OCI-LY7 (cell line): ENCODE data around the gene DNAH9. TPM values are rescaled to one million over a fixed set of nuclear protein-coding genes. Genes with fewer than 3 reads are reported as not detected.

Experiments used
- BruUV-seq: library from RNA; stranded (reverse); fragments of 400-500 nt; replicated peaks from 2 replicates; lab custom pipeline; 2021; lab: Mats Ljungman, UMichigan
- CTCF ChIA-PET: fragments of 300-600 bp; sonication (Branson Sonifier 250); formaldehyde crosslinking; loops from one replicate; lab custom pipeline; 2022; ENCODE audit warnings: antibody characterized with exemption; ENCODE audit not compliant: unreplicated experiment; lab: Charles Lee
- POLR2A ChIA-PET: fragments of 300-600 bp; sonication (Branson Sonifier 250); formaldehyde crosslinking; loops from one replicate; lab custom pipeline; 2022; ENCODE audit warnings: antibody characterized with exemption; lab: Charles Lee
- DNase-seq: peaks from one replicate; pipeline ENCODE4 v3.0.0-alpha.2; 2015; ENCODE audit warnings: low spot score
- H2AFZ ChIP-seq: fragments of 200-600 bp; sonication (generic), shearing (Covaris generic); 2 replicates; pipeline ENCODE4 v1.6.1; 2014; ENCODE audit warnings: mild to moderate bottlenecking, antibody characterized with exemption, low read length, moderate library complexity
- H3K27ac ChIP-seq: fragments of 200-600 bp; sonication (generic); 2 replicates; pipeline ENCODE4 v1.5.1; 2014; ENCODE audit warnings: mixed run types, low read depth, mild to moderate bottlenecking, moderate library complexity, low read length, inconsistent platforms; ENCODE audit not compliant: poor library complexity, severe bottlenecking
- H3K36me3 ChIP-seq: fragments of 200-600 bp; sonication (generic); 2 replicates; pipeline ENCODE4 v1.6.1; 2014; ENCODE audit warnings: mild to moderate bottlenecking, antibody characterized with exemption, low read length, moderate library complexity, mixed read lengths; ENCODE audit not compliant: insufficient read depth
- H3K4me1 ChIP-seq: fragments of 200-600 bp; sonication (generic); 2 replicates; pipeline ENCODE4 v1.5.1; 2014; ENCODE audit warnings: mild to moderate bottlenecking, low read length; ENCODE audit not compliant: insufficient read depth, poor library complexity, severe bottlenecking
- H3K4me2 ChIP-seq: fragments of 200-600 bp; sonication (generic); 2 replicates; pipeline ENCODE4 v1.6.1; 2014; ENCODE audit warnings: mild to moderate bottlenecking, low read length
- H3K4me3 ChIP-seq: fragments of 200-600 bp; sonication (generic); 2 replicates; pipeline ENCODE4 v1.5.1; 2014; ENCODE audit warnings: mild to moderate bottlenecking, low read depth, low read length; ENCODE audit not compliant: poor library complexity, severe bottlenecking
- H3K79me2 ChIP-seq: fragments of 200-600 bp; sonication (generic); 2 replicates; pipeline ENCODE4 v1.6.1; 2016; ENCODE audit warnings: low read depth, mild to moderate bottlenecking, low read length, moderate library complexity, mixed read lengths; ENCODE audit not compliant: insufficient read depth
- H3K9me2 ChIP-seq: fragments of 200-600 bp; sonication (generic); 2 replicates; pipeline ENCODE4 v1.6.1; 2016; ENCODE audit warnings: mild to moderate bottlenecking, low read length, mixed read lengths; ENCODE audit not compliant: insufficient read depth
- H3K9me3 ChIP-seq: fragments of 200-600 bp; sonication (generic); 2 replicates; pipeline ENCODE4 v1.6.1; 2014; ENCODE audit warnings: mild to moderate bottlenecking, mixed run types, low read length, mixed read lengths
- H4K20me1 ChIP-seq: fragments of 200-600 bp; sonication (generic); 2 replicates; pipeline ENCODE4 v1.6.1; 2014; ENCODE audit warnings: mild to moderate bottlenecking, antibody characterized with exemption, low read length, moderate library complexity, mixed read lengths; ENCODE audit not compliant: insufficient read depth
- EZH2phosphoT487 ChIP-seq: fragments of 200-600 bp; sonication (generic); IDR thresholded peaks from 2 replicates; pipeline ENCODE4 v1.6.1; 2018; ENCODE audit warnings: low read depth, borderline replicate concordance, mild to moderate bottlenecking, mixed run types, antibody characterized with exemption, low read length, moderate library complexity, mixed read lengths
- intact Hi-C: fragments of 100-400 bp; cut with micrococcal nuclease; formaldehyde crosslinking; loops from one replicate; pipeline ENCODE4 v1.10.0; 2022; ENCODE audit not compliant: unreplicated experiment
- total RNA-seq, 2 experiments: library from RNA; depleted of rRNA in 1 of 2; stranded (reverse); fragments of >200 nt in 1 of 2; shearing (Covaris generic) in 1 of 2; gene quantifications; 2 replicates each; pipeline ENCODE4 v1.2.3, GENCODE V29; 2014 to 2022
- TF ChIP-seq, protein P1 (sequence below): fragments of 200-600 bp; sonication (generic); conservative IDR thresholded peaks from 2 replicates; pipeline ENCODE4 v1.5.1; 2014; ENCODE audit warnings: mild to moderate bottlenecking, antibody characterized with exemption, low read length, moderate library complexity, mixed read lengths

The DNAH9 gene
- total RNA-seq, 2 experiments from 2014 or later = not detected

GRCh38 chr17:11641521-11642275 is 43.4 kb downstream of the DNAH9 start:
- Histone ChIP-seq H3K79me2 (no peaks in the 10 kb centered on the region), H4K20me1 (no peaks in the 10 kb centered on the region), H3K27ac (no peak overlapping the region), H3K4me2 (no peak overlapping the region), H3K9me3 (no peaks in the 10 kb centered on the region), H2AFZ (no peak overlapping the region), H3K4me3 (no peak overlapping the region), H3K4me1 (no peaks in the 10 kb centered on the region), H3K9me2 (no peaks in the 10 kb centered on the region), H3K36me3 (no peaks in the 10 kb centered on the region)
- POLR2A ChIA-PET = interaction anchor here (0.6 kb wide), 1 partner anchor 8 kb away, joined by 3 read pairs; no protein-coding TSS in a partner anchor
- CTCF ChIA-PET = no interaction called here
- intact Hi-C loops = loop anchor here (5.0 to 10.0 kb wide), 2 partner anchors 57 to 764 kb away; no protein-coding TSS in a partner anchor
- no TSS peak for BruUV-seq
- no peak for DNase-seq
- TF ChIP-seq, protein P1, sequence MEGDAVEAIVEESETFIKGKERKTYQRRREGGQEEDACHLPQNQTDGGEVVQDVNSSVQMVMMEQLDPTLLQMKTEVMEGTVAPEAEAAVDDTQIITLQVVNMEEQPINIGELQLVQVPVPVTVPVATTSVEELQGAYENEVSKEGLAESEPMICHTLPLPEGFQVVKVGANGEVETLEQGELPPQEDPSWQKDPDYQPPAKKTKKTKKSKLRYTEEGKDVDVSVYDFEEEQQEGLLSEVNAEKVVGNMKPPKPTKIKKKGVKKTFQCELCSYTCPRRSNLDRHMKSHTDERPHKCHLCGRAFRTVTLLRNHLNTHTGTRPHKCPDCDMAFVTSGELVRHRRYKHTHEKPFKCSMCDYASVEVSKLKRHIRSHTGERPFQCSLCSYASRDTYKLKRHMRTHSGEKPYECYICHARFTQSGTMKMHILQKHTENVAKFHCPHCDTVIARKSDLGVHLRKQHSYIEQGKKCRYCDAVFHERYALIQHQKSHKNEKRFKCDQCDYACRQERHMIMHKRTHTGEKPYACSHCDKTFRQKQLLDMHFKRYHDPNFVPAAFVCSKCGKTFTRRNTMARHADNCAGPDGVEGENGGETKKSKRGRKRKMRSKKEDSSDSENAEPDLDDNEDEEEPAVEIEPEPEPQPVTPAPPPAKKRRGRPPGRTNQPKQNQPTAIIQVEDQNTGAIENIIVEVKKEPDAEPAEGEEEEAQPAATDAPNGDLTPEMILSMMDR = no peak
- no peak for TF ChIP-seq EZH2phosphoT487

DNA sequence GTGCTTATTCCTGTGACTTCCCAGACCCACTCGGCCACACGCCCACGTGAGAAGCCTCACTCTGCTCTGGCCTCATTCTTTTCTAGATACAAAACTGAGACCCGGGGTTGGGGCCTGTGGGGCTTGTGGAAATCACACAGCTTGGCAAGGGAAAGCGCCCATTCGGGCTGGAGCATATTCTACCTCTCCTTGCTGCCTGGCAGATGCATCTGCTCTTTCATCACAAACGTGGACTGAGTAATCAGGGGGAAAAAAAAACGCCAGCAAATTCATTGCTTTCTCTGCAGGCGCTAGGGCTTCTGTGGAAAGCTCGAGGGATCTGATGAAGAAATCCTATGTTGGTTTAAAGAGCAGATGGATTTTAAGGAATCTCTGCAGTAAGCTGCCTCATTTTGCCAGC is 44.4 kb downstream of the DNAH9 start:
- no peak overlapping the region for H2AFZ ChIP-seq
- H3K27ac ChIP-seq = no peak overlapping the region
- H4K20me1 ChIP-seq = no peaks in the 10 kb centered on the region
- no peaks in the 10 kb centered on the region for H3K9me3 ChIP-seq
- POLR2A ChIA-PET = no interaction called here
- no peak overlapping the region for H3K4me2 ChIP-seq
- BruUV-seq = no TSS peak
- no peaks in the 10 kb centered on the region for H3K36me3 ChIP-seq
- no peak for DNase-seq
- CTCF ChIA-PET = no interaction called here
- intact Hi-C loops = loop anchor here (5.0 to 10.0 kb wide), 2 partner anchors 58 to 765 kb away; no protein-coding TSS in a partner anchor
- H3K9me2 ChIP-seq = no peaks in the 10 kb centered on the region
- TF ChIP-seq, protein P1 = no peak
- TF ChIP-seq EZH2phosphoT487 = no peak
- no peak overlapping the region for H3K4me3 ChIP-seq
- no peaks in the 10 kb centered on the region for H3K79me2 ChIP-seq
- no peaks in the 10 kb centered on the region for H3K4me1 ChIP-seq

DNA sequence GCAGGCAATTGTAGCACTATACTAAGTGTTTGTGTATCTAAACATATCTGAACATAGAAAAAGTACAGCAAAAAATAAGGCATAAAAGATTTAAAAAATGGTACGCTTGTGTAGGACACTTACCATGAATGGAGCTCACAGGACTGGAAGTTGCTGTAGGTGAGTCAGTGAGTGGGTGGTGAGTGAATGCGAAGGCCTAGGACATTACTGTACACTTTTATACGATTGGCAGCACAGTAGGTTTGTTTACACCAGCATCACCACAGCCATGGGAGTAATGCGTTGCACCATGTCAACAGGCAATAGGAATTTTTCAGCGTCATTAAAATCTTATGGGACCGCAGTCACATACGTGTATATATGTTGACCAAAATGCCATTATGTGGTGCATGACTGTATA is 45.6 kb downstream of the DNAH9 start:
- TF ChIP-seq, protein P1 = no peak
- no peak for TF ChIP-seq EZH2phosphoT487
- Histone ChIP-seq H3K9me2 (no peaks in the 10 kb centered on the region), H3K4me3 (no peak overlapping the region), H3K36me3 (no peaks in the 10 kb centered on the region), H3K4me1 (no peaks in the 10 kb centered on the region), H4K20me1 (no peaks in the 10 kb centered on the region), H3K9me3 (no peaks in the 10 kb centered on the region), H2AFZ (no peak overlapping the region), H3K79me2 (no peaks in the 10 kb centered on the region), H3K4me2 (no peak overlapping the region), H3K27ac (no peak overlapping the region)
- DNase-seq = no peak
- ChIA-PET POLR2A (no interaction called here), CTCF (interaction anchor here (1.1 kb wide), 1 partner anchor 133 kb away, joined by 4 read pairs; no protein-coding TSS in a partner anchor)
- intact Hi-C loops = loop anchor here (5.0 to 10.0 kb wide), 2 partner anchors 59 to 767 kb away; no protein-coding TSS in a partner anchor
- no TSS peak for BruUV-seq
